Ovary (tissue), 3 donors: ENCODE measurements around the gene RHCG.

ENCODE experiments used
- CTCF ChIP-seq, 3 donors: fragments of 450-650 bp in 2 of 3; fragments of 200-600 bp in 1 of 3; IDR thresholded peaks; one replicate each; pipeline versions ENCODE4 v1.5.1 to v1.8.0; 2016 to 2022; ENCODE audit warnings: antibody characterized with exemption in 3 of 3, mild to moderate bottlenecking in 1 of 3
- EP300 ChIP-seq: sonication (generic); formaldehyde crosslinking; IDR thresholded peaks from one replicate; pipeline ENCODE4 v1.6.1; 2017; ENCODE audit warnings: antibody characterized with exemption
- donor health status: DM: no; HTN: no; CAD: no.

GRCh38 chr15:89458440-89458839 lies 37.9 kb downstream of the RHCG start:
- no peak for TF ChIP-seq CTCF (IDR thresholded peaks at IDR 0.05)
- TF ChIP-seq EP300: no peak
